HL-60 (cell line): ENCODE data around the gene ARHGEF12.

ENCODE experiments used
- DNase-seq, 2 experiments: peaks; one replicate each; pipeline ENCODE4 v3.0.0-alpha.2; 2010 to 2020; ENCODE audit warnings: low read depth in 1 of 2, low spot score in 1 of 2
- H3K27ac ChIP-seq: fragments of 250-450 bp; sonication (Bioruptor Pico); replicated peaks from 2 replicates; pipeline ENCODE4 v1.5.1; 2020; ENCODE audit warnings: mild to moderate bottlenecking, moderate library complexity
- H3K27me3 ChIP-seq: fragments of 250-450 bp; sonication (Bioruptor Pico); 2 replicates; pipeline ENCODE4 v1.5.1; 2021; ENCODE audit warnings: mild to moderate bottlenecking, moderate library complexity; ENCODE audit not compliant: insufficient read depth, poor library complexity, severe bottlenecking
- H3K4me3 ChIP-seq: replicated peaks from 2 replicates; pipeline ENCODE4 v1.5.1; 2011; ENCODE audit warnings: mild to moderate bottlenecking, control low read depth, low read length; ENCODE audit not compliant: insufficient read depth
- CTCF ChIP-seq: IDR thresholded peaks from one replicate; pipeline ENCODE4 v1.5.1; 2011; ENCODE audit warnings: low read length, control low read depth, inconsistent platforms; ENCODE audit not compliant: insufficient read depth
- GABPA ChIP-seq: IDR thresholded peaks from 2 replicates; pipeline ENCODE4 v1.6.1; 2012; ENCODE audit warnings: low read depth
- POLR2AphosphoS5 ChIP-seq: IDR thresholded peaks from 2 replicates; pipeline ENCODE4 v1.6.1; 2012; ENCODE audit warnings: low read depth
- REST ChIP-seq: IDR thresholded peaks from 2 replicates; pipeline ENCODE4 v1.6.1; 2012; ENCODE audit warnings: low read depth; ENCODE audit not compliant: insufficient replicate concordance
- SPI1 ChIP-seq: IDR thresholded peaks from 2 replicates; pipeline ENCODE4 v1.6.1; 2012; ENCODE audit warnings: low read depth, mild to moderate bottlenecking, borderline replicate concordance

The ARHGEF12 gene

GRCh38 chr11:120324932-120325810 lies 11.0 kb upstream of the ARHGEF12 start, which contains the start of gene TLCD5:
TLCD5 (plus strand) TSS chr11:120325299; CDS start chr11:120327442, 2,143 bp downstream.
- peaks cover 42% of the 10 kb centered on the region for H3K27me3 ChIP-seq
- DNase-seq = no peak
- TF ChIP-seq POLR2AphosphoS5 = no peak
- TF ChIP-seq CTCF = no peak
- no peak for TF ChIP-seq REST
- no peak for TF ChIP-seq GABPA
- TF ChIP-seq SPI1 = no peak
- no peak within 1 kb of the TSS for H3K4me3 ChIP-seq
- H3K27ac ChIP-seq = no peak within 1 kb of the TSS

- DNase-seq = no peak
- no peak overlapping the region for H3K27ac ChIP-seq
- no peak overlapping the region for H3K4me3 ChIP-seq
- no peak for TF ChIP-seq POLR2AphosphoS5
- TF ChIP-seq CTCF = no peak
- TF ChIP-seq SPI1 = no peak
- TF ChIP-seq GABPA = no peak
- no peak for TF ChIP-seq REST
- peaks cover 44% of the 10 kb centered on the region for H3K27me3 ChIP-seq
Measured at GRCh38 chr11:120326228-120326627, 10.0 kb upstream of the ARHGEF12 start.

GRCh38 chr11:120326845-120327281 lies 9.3 kb upstream of the ARHGEF12 start:
- H3K4me3 ChIP-seq = no peak overlapping the region
- H3K27me3 ChIP-seq = peaks cover 51% of the 10 kb centered on the region
- no peak for TF ChIP-seq CTCF
- no peak for TF ChIP-seq SPI1
- TF ChIP-seq POLR2AphosphoS5 = no peak
- TF ChIP-seq GABPA = no peak
- no peak for TF ChIP-seq REST
- DNase-seq = no peak
- no peak overlapping the region for H3K27ac ChIP-seq
